GM23338 (cell line): ENCODE results near the gene PBXIP1. TPM values are rescaled to one million over a fixed set of nuclear protein-coding genes. Genes with fewer than 3 reads are reported as not detected.

Source experiments
- ATAC-seq: fragments of 200-7000 bp; cut with Tn5 transposase; 3 replicates; pipeline ENCODE4 v1.9.1; 2020
- DNase-seq: peaks from one replicate; pipeline ENCODE4 v3.0.0-alpha.2; 2015; ENCODE audit warnings: low spot score
- H2AFZ ChIP-seq: fragments of 200-600 bp; sonication (generic); 2 replicates; pipeline ENCODE4 v1.8.0; 2016; ENCODE audit warnings: antibody characterized with exemption, mild to moderate bottlenecking, moderate library complexity
- H3F3A ChIP-seq: fragments of 200-600 bp; sonication (generic); replicated peaks from 2 replicates; pipeline ENCODE4 v1.8.0; 2017; ENCODE audit warnings: antibody characterized with exemption, mixed run types, low read depth
- H3K27ac ChIP-seq: fragments of 200-600 bp; sonication (generic); 2 replicates; pipeline ENCODE4 v1.6.1; 2016; ENCODE audit warnings: low read depth
- H3K27me3 ChIP-seq: fragments of 200-600 bp; sonication (generic); 2 replicates; pipeline ENCODE4 v1.8.0; 2016; ENCODE audit warnings: mild to moderate bottlenecking, mixed run types, moderate library complexity; ENCODE audit not compliant: insufficient read depth
- H3K36me3 ChIP-seq: fragments of 200-600 bp; sonication (generic); 2 replicates; pipeline ENCODE4 v1.8.0; 2016; ENCODE audit warnings: mild to moderate bottlenecking; ENCODE audit not compliant: insufficient read depth
- H3K4me1 ChIP-seq: fragments of 200-600 bp; sonication (generic); 2 replicates; pipeline ENCODE4 v1.8.0; 2016; ENCODE audit warnings: mild to moderate bottlenecking, moderate library complexity; ENCODE audit not compliant: insufficient read depth
- H3K4me2 ChIP-seq: fragments of 200-600 bp; sonication (generic); 2 replicates; pipeline ENCODE4 v1.7.1; 2017; ENCODE audit warnings: mixed run types
- H3K4me3 ChIP-seq: fragments of 200-600 bp; sonication (generic); 2 replicates; pipeline ENCODE4 v1.6.1; 2016; ENCODE audit warnings: mixed run types
- H3K79me2 ChIP-seq: fragments of 200-600 bp; sonication (generic); replicated peaks from 2 replicates; pipeline ENCODE4 v1.8.0; 2017; ENCODE audit warnings: mild to moderate bottlenecking; ENCODE audit not compliant: insufficient read depth
- H3K9me2 ChIP-seq: fragments of 200-600 bp; sonication (generic); 2 replicates; pipeline ENCODE4 v1.8.0; 2017; ENCODE audit not compliant: insufficient read depth
- H4K20me1 ChIP-seq: fragments of 200-600 bp; sonication (generic); replicated peaks from 2 replicates; pipeline ENCODE4 v1.8.0; 2017; ENCODE audit warnings: mild to moderate bottlenecking; ENCODE audit not compliant: insufficient read depth
- H3K27ac Mint-ChIP-seq: 2 replicates; pipeline ENCODE4 v1.8.0; 2020; ENCODE audit warnings: inconsistent platforms, mild to moderate bottlenecking, moderate library complexity, mixed read lengths
- H3K27me3 Mint-ChIP-seq: 3 replicates; pipeline ENCODE4 v1.8.0; 2022; ENCODE audit warnings: low read depth, mild to moderate bottlenecking, moderate library complexity, mixed read lengths, inconsistent platforms; ENCODE audit not compliant: insufficient read depth, poor library complexity
- H3K36me3 Mint-ChIP-seq: 3 replicates; pipeline ENCODE4 v1.8.0; 2021; ENCODE audit warnings: low read depth, mild to moderate bottlenecking, inconsistent platforms, moderate library complexity, mixed read lengths
- H3K4me1 Mint-ChIP-seq: 3 replicates; pipeline ENCODE4 v1.8.0; 2020; ENCODE audit warnings: mild to moderate bottlenecking, inconsistent platforms, mixed read lengths
- H3K4me3 Mint-ChIP-seq: 3 replicates; pipeline ENCODE4 v1.8.0; 2021; ENCODE audit warnings: moderate library complexity, mild to moderate bottlenecking, inconsistent platforms, mixed read lengths
- H3K9me3 Mint-ChIP-seq: 3 replicates; pipeline ENCODE4 v1.8.0; 2020; ENCODE audit warnings: moderate library complexity, mild to moderate bottlenecking, inconsistent platforms, mixed read lengths
- CREB1 ChIP-seq: fragments of 250-450 bp; sonication (Bioruptor Pico); IDR thresholded peaks from 2 replicates; pipeline ENCODE4 v1.5.0; 2020; ENCODE audit warnings: low read depth, mild to moderate bottlenecking, moderate library complexity
- EZH2 ChIP-seq: fragments of 200-600 bp; sonication (generic); IDR thresholded peaks from one replicate; pipeline ENCODE4 v1.8.0; 2017; ENCODE audit warnings: antibody characterized with exemption, mild to moderate bottlenecking, low read depth; ENCODE audit not compliant: unreplicated experiment
- EZH2phosphoT487 ChIP-seq: fragments of 200-600 bp; sonication (generic); IDR thresholded peaks from one replicate; pipeline ENCODE4 v1.8.1; 2018; ENCODE audit warnings: antibody characterized with exemption; ENCODE audit not compliant: unreplicated experiment
- JUNB ChIP-seq: IDR thresholded peaks from one replicate; pipeline ENCODE4 v1.6.1; 2016; ENCODE audit warnings: antibody characterized with exemption; ENCODE audit not compliant: unreplicated experiment
- NANOG ChIP-seq: IDR thresholded peaks from 2 replicates; pipeline ENCODE4 v1.6.1; 2016; ENCODE audit warnings: antibody characterized with exemption, borderline replicate concordance
- POLR2AphosphoS5 ChIP-seq: IDR thresholded peaks from 2 replicates; pipeline ENCODE4 v1.6.1; 2016; ENCODE audit warnings: antibody characterized with exemption, low read depth
- STAT1 ChIP-seq: IDR thresholded peaks from one replicate; pipeline ENCODE4 v1.6.1; 2016; ENCODE audit warnings: antibody characterized with exemption; ENCODE audit not compliant: unreplicated experiment
- ZNF114 ChIP-seq: fragments of 250-450 bp; sonication (Bioruptor Pico); IDR thresholded peaks from 2 replicates; pipeline ENCODE4 v1.5.0; 2020; ENCODE audit warnings: mild to moderate bottlenecking, moderate library complexity
- ZNF331 ChIP-seq: fragments of 250-450 bp; sonication (Bioruptor Pico); IDR thresholded peaks from 2 replicates; pipeline ENCODE4 v1.5.0; 2020; ENCODE audit warnings: low read depth, mild to moderate bottlenecking, moderate library complexity
- polyA plus RNA-seq: library from polyadenylated mRNA; unstranded; fragments of >200 nt; fragmentation: Nextera tagmentation; extraction: Ambion mirVana; gene quantifications from 2 replicates; pipeline ENCODE4 v1.2.1, GENCODE V29; 2016
- total RNA-seq: library from RNA; depleted of rRNA; stranded (reverse); fragments of >200 nt; shearing (Covaris generic); gene quantifications from 2 replicates; pipeline ENCODE4 v1.2.3, GENCODE V29; 2014
- TF ChIP-seq, protein P1 (sequence below), 2 experiments: fragments of 200-600 bp in 1 of 2; sonication (generic) in 1 of 2; conservative IDR thresholded peaks; 2 replicates each; pipeline versions ENCODE4 v1.5.1 to v1.6.1; 2016 to 2017; ENCODE audit warnings: antibody characterized with exemption in 2 of 2, low read depth in 2 of 2, mild to moderate bottlenecking in 2 of 2, moderate library complexity in 1 of 2
- TF ChIP-seq, protein P2 (sequence below): IDR thresholded peaks from one replicate; pipeline ENCODE4 v1.6.1; 2018; ENCODE audit warnings: antibody characterized with exemption; ENCODE audit not compliant: unreplicated experiment
- TF ChIP-seq, protein P3 (sequence below): fragments of 250-450 bp; sonication (Bioruptor Pico); IDR thresholded peaks from 2 replicates; pipeline ENCODE4 v1.5.0; 2020; ENCODE audit warnings: mild to moderate bottlenecking, moderate library complexity
- TF ChIP-seq, protein P4 (sequence below): IDR thresholded peaks from 2 replicates; pipeline ENCODE4 v1.6.1; 2016; ENCODE audit warnings: antibody characterized with exemption

PBXIP1 gene
- total and polyA plus RNA-seq, 2 experiments from 2014 or later: 7.0 to 31.8 TPM

- H3K36me3 Mint-ChIP-seq: peaks cover 35% of the 10 kb centered on the region
- Histone ChIP-seq H3K27me3 (no peaks in the 10 kb centered on the region), H3K4me2 (peak overlapping the region; percentile 75), H3K4me1 (peaks cover 27% of the 10 kb centered on the region), H3K36me3 (peaks cover 10% of the 10 kb centered on the region; the same call in 1 of the 2 replicates), H3K4me3 (peak overlapping the region; percentile 82), H4K20me1 (peaks cover 27% of the 10 kb centered on the region), H3K9me2 (no peaks in the 10 kb centered on the region), H3K27ac (peak overlapping the region; percentile 100), H3K79me2 (peaks cover 62% of the 10 kb centered on the region), H3F3A (peaks cover 16% of the 10 kb centered on the region), H2AFZ (no peak overlapping the region)
- TF ChIP-seq ZNF331 (CRISPR knock-in tag) (no peak), JUNB (no peak), POLR2AphosphoS5 (peak; percentile 73), STAT1 (no peak), CREB1 (CRISPR knock-in tag) (peak; percentile 44; the same call in 1 of the 2 replicates), EZH2phosphoT487 (no peak), ZNF114 (CRISPR knock-in tag) (no peak), NANOG (no peak), EZH2 (no peak)
- TF ChIP-seq, protein P1, sequence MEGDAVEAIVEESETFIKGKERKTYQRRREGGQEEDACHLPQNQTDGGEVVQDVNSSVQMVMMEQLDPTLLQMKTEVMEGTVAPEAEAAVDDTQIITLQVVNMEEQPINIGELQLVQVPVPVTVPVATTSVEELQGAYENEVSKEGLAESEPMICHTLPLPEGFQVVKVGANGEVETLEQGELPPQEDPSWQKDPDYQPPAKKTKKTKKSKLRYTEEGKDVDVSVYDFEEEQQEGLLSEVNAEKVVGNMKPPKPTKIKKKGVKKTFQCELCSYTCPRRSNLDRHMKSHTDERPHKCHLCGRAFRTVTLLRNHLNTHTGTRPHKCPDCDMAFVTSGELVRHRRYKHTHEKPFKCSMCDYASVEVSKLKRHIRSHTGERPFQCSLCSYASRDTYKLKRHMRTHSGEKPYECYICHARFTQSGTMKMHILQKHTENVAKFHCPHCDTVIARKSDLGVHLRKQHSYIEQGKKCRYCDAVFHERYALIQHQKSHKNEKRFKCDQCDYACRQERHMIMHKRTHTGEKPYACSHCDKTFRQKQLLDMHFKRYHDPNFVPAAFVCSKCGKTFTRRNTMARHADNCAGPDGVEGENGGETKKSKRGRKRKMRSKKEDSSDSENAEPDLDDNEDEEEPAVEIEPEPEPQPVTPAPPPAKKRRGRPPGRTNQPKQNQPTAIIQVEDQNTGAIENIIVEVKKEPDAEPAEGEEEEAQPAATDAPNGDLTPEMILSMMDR (conservative IDR thresholded peaks at IDR 0.05; ENCODE audit: low read depth in 2 of 2): no peak; a peak in 1 of 4 replicates
- TF ChIP-seq, protein P2, sequence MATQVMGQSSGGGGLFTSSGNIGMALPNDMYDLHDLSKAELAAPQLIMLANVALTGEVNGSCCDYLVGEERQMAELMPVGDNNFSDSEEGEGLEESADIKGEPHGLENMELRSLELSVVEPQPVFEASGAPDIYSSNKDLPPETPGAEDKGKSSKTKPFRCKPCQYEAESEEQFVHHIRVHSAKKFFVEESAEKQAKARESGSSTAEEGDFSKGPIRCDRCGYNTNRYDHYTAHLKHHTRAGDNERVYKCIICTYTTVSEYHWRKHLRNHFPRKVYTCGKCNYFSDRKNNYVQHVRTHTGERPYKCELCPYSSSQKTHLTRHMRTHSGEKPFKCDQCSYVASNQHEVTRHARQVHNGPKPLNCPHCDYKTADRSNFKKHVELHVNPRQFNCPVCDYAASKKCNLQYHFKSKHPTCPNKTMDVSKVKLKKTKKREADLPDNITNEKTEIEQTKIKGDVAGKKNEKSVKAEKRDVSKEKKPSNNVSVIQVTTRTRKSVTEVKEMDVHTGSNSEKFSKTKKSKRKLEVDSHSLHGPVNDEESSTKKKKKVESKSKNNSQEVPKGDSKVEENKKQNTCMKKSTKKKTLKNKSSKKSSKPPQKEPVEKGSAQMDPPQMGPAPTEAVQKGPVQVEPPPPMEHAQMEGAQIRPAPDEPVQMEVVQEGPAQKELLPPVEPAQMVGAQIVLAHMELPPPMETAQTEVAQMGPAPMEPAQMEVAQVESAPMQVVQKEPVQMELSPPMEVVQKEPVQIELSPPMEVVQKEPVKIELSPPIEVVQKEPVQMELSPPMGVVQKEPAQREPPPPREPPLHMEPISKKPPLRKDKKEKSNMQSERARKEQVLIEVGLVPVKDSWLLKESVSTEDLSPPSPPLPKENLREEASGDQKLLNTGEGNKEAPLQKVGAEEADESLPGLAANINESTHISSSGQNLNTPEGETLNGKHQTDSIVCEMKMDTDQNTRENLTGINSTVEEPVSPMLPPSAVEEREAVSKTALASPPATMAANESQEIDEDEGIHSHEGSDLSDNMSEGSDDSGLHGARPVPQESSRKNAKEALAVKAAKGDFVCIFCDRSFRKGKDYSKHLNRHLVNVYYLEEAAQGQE: no peak
- TF ChIP-seq, protein P3, sequence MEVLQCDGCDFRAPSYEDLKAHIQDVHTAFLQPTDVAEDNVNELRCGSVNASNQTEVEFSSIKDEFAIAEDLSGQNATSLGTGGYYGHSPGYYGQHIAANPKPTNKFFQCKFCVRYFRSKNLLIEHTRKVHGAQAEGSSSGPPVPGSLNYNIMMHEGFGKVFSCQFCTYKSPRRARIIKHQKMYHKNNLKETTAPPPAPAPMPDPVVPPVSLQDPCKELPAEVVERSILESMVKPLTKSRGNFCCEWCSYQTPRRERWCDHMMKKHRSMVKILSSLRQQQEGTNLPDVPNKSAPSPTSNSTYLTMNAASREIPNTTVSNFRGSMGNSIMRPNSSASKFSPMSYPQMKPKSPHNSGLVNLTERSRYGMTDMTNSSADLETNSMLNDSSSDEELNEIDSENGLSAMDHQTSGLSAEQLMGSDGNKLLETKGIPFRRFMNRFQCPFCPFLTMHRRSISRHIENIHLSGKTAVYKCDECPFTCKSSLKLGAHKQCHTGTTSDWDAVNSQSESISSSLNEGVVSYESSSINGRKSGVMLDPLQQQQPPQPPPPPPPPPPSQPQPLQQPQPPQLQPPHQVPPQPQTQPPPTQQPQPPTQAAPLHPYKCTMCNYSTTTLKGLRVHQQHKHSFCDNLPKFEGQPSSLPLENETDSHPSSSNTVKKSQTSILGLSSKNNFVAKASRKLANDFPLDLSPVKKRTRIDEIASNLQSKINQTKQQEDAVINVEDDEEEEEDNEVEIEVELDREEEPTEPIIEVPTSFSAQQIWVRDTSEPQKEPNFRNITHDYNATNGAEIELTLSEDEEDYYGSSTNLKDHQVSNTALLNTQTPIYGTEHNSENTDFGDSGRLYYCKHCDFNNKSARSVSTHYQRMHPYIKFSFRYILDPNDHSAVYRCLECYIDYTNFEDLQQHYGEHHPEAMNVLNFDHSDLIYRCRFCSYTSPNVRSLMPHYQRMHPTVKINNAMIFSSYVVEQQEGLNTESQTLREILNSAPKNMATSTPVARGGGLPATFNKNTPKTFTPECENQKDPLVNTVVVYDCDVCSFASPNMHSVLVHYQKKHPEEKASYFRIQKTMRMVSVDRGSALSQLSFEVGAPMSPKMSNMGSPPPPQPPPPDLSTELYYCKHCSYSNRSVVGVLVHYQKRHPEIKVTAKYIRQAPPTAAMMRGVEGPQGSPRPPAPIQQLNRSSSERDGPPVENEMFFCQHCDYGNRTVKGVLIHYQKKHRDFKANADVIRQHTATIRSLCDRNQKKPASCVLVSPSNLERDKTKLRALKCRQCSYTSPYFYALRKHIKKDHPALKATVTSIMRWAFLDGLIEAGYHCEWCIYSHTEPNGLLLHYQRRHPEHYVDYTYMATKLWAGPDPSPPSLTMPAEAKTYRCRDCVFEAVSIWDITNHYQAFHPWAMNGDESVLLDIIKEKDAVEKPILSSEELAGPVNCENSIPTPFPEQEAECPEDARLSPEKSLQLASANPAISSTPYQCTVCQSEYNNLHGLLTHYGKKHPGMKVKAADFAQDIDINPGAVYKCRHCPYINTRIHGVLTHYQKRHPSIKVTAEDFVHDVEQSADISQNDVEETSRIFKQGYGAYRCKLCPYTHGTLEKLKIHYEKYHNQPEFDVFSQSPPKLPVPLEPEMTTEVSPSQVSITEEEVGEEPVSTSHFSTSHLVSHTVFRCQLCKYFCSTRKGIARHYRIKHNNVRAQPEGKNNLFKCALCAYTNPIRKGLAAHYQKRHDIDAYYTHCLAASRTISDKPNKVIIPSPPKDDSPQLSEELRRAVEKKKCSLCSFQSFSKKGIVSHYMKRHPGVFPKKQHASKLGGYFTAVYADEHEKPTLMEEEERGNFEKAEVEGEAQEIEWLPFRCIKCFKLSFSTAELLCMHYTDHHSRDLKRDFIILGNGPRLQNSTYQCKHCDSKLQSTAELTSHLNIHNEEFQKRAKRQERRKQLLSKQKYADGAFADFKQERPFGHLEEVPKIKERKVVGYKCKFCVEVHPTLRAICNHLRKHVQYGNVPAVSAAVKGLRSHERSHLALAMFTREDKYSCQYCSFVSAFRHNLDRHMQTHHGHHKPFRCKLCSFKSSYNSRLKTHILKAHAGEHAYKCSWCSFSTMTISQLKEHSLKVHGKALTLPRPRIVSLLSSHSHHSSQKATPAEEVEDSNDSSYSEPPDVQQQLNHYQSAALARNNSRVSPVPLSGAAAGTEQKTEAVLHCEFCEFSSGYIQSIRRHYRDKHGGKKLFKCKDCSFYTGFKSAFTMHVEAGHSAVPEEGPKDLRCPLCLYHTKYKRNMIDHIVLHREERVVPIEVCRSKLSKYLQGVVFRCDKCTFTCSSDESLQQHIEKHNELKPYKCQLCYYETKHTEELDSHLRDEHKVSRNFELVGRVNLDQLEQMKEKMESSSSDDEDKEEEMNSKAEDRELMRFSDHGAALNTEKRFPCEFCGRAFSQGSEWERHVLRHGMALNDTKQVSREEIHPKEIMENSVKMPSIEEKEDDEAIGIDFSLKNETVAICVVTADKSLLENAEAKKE: no peak
- TF ChIP-seq, protein P4, sequence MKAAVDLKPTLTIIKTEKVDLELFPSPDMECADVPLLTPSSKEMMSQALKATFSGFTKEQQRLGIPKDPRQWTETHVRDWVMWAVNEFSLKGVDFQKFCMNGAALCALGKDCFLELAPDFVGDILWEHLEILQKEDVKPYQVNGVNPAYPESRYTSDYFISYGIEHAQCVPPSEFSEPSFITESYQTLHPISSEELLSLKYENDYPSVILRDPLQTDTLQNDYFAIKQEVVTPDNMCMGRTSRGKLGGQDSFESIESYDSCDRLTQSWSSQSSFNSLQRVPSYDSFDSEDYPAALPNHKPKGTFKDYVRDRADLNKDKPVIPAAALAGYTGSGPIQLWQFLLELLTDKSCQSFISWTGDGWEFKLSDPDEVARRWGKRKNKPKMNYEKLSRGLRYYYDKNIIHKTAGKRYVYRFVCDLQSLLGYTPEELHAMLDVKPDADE: no peak
- peaks cover 10% of the 10 kb centered on the region for H3K27me3 Mint-ChIP-seq
- DNase-seq (peak; percentile 100), ATAC-seq (peak; percentile 2)
- no peak overlapping the region for H3K4me3 Mint-ChIP-seq
- H3K9me3 Mint-ChIP-seq: peaks cover 3% of the 10 kb centered on the region; the same call in 1 of the 3 replicates
- peaks cover 24% of the 10 kb centered on the region for H3K4me1 Mint-ChIP-seq
- H3K27ac Mint-ChIP-seq: no peak overlapping the region
Observed at GRCh38 chr1:154973344-154974101, 17.6 kb upstream of the PBXIP1 start.
